ENCODE measurements around the gene PSMB8.

- TF ChIP-seq CTCF (IDR thresholded peaks at IDR 0.05; ENCODE audit: low read depth, low read length, poor library complexity, severe bottlenecking) (peak; percentile 72), EZH2phosphoT487 (IDR thresholded peaks at IDR 0.05; ENCODE audit: borderline replicate concordance, low read length) (no peak)
Observed at GRCh38 chr6:32885698-32886286, 41.9 kb upstream of the PSMB8 start.

Data from DOHH2 (cell line).